Thyroid gland (tissue), 4 donors: ENCODE results near the gene DMWD.

Source experiments
- POLR2A ChIP-seq, 2 donors: fragments of 450-650 bp; IDR thresholded peaks; one replicate each; pipeline ENCODE4 v1.6.1; 2017; ENCODE audit warnings: antibody characterized with exemption in 2 of 2, mild to moderate bottlenecking in 2 of 2, moderate library complexity in 1 of 2
- TF ChIP-seq, protein P1 (sequence below), 6 experiments: fragments of 200-600 bp in 3 of 6; fragments of 450-650 bp in 3 of 6; sonication (generic) in 3 of 6; IDR thresholded peaks; one replicate each; pipeline ENCODE4 v1.5.1; 2016 to 2019; ENCODE audit warnings: antibody characterized with exemption in 6 of 6, mild to moderate bottlenecking in 2 of 6, inconsistent platforms in 1 of 6, moderate library complexity in 1 of 6

DNA sequence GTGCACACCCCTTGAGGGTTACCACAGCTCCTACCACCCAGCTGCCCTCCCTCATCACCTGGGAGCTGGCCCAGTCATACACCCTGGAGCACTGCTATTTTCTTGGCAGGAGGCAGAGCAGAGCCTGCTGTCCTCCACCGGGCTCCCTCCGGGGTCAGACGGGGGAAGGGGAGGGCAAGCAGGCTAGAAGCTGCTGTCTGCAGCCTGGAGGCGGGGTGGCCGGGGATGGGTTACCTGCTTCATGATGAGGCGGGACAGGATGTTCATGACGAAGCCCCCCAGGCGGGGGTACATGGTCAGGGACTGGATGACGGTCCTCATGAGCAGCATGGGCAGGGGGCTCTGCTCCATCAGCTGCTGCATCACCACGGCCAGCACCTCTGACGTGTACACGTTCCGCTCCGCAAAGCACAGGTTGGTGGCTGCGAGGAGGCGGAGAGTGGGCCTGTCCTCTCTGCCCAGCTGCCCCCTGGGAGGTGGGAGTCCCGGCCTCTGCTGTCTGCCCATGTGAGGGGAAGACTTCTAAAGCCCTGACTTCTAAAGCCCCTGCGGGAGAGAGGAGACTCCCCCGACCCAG, 25.2 kb upstream of the DMWD start:
- TF ChIP-seq, protein P1, sequence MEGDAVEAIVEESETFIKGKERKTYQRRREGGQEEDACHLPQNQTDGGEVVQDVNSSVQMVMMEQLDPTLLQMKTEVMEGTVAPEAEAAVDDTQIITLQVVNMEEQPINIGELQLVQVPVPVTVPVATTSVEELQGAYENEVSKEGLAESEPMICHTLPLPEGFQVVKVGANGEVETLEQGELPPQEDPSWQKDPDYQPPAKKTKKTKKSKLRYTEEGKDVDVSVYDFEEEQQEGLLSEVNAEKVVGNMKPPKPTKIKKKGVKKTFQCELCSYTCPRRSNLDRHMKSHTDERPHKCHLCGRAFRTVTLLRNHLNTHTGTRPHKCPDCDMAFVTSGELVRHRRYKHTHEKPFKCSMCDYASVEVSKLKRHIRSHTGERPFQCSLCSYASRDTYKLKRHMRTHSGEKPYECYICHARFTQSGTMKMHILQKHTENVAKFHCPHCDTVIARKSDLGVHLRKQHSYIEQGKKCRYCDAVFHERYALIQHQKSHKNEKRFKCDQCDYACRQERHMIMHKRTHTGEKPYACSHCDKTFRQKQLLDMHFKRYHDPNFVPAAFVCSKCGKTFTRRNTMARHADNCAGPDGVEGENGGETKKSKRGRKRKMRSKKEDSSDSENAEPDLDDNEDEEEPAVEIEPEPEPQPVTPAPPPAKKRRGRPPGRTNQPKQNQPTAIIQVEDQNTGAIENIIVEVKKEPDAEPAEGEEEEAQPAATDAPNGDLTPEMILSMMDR (IDR thresholded peaks at IDR 0.05): no peak
- no peak for TF ChIP-seq POLR2A (IDR thresholded peaks at IDR 0.05)
